Measurements from ENCODE around the gene SIGLEC12. TPM values are rescaled to one million over a fixed set of nuclear protein-coding genes. Genes with fewer than 3 reads are reported as not detected.

The SIGLEC12 gene
- total and polyA plus RNA-seq, 2 donors (not counting 3 experiments of a cell fraction or from before 2014, with no cell fraction given) = not detected

DNA sequence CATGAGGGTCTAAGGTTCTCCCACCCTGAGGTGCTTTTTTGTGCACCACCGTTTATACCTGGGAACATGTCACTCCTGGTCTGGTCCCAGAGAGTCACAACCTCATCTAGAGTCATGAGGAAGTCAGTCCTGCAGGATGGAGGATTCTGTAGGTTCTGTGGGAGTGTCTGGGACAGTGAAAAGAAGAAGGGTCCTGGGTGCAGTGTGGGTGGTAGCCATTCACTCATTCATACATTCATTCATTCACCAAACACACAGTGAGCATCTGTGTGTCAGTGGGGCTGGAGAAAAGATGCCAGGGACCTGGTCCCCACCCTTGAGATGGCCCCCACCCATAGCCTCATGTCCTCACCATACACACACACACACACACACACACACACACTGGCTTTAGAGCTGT is 32.0 kb downstream of the SIGLEC12 start:
- Histone ChIP-seq H3K4me3 (replicated peaks in 1 of 3; ENCODE audit: insufficient read depth in 1 of 3, low read depth in 1 of 3, low read length in 3 of 3) (no peak overlapping the region), H3K27ac (ENCODE audit: insufficient read depth, low read depth, low read length) (no peak overlapping the region), H3K36me3 (ENCODE audit: control insufficient read depth in 2 of 2, extremely low read depth in 1 of 2, insufficient read depth in 2 of 2, low read length in 2 of 2) (no peaks in the 10 kb centered on the region), H2AFZ (ENCODE audit: low read depth, low read length) (no peak overlapping the region), H3K4me1 (ENCODE audit: control insufficient read depth, extremely low read depth, insufficient read depth, low read length) (no peaks in the 10 kb centered on the region), H3K9me3 (replicated peaks; ENCODE audit: control insufficient read depth, insufficient read depth, low read length) (no peaks in the 10 kb centered on the region), H3K9me1 (replicated peaks; ENCODE audit: control insufficient read depth, extremely low read depth, insufficient read depth, low read length) (no peaks in the 10 kb centered on the region), H3K4me2 (ENCODE audit: insufficient read depth, low read length) (no peak overlapping the region), H3K9ac (replicated peaks; ENCODE audit: extremely low read depth, insufficient read depth, low read length) (no peak overlapping the region), H3K27me3 (ENCODE audit: control insufficient read depth in 2 of 2, insufficient read depth in 2 of 2, low read length in 2 of 2) (no peaks in the 10 kb centered on the region), H3K79me2 (ENCODE audit: control insufficient read depth, insufficient read depth, low read length) (no peaks in the 10 kb centered on the region), H4K20me1 (replicated peaks; ENCODE audit: control insufficient read depth, extremely low read depth, insufficient read depth, low read length) (no peaks in the 10 kb centered on the region)
- intact Hi-C loops (cut with micrococcal nuclease) (no loop called here), dilution Hi-C loops (cut with MboI; ENCODE audit: extremely low pct_ligation_motif_present, low sequenced_read_pairs) (no loop called here)
- FAIRE-seq = no peak
- no TSS peak for BruUV-seq (replicated peaks)
- CTCF ChIA-PET = interaction anchor here (10.3 kb wide), 1 partner anchor 188 kb away, joined by 414 read pairs; no protein-coding TSS in a partner anchor
- no peak for TF ChIP-seq EZH2 (IDR thresholded peaks at IDR 0.05; ENCODE audit: borderline replicate concordance, low read depth, low read length, severe bottlenecking)
- TF ChIP-seq MYC (IDR thresholded peaks at IDR 0.05; ENCODE audit: low read depth, low read length) = no peak
- TF ChIP-seq POLR2A (IDR thresholded peaks at IDR 0.05; ENCODE audit: low read depth, low read length) = no peak
- TF ChIP-seq POLR2AphosphoS5 (IDR thresholded peaks at IDR 0.05; ENCODE audit: insufficient read depth, low read depth, low read length) = no peak
- TF ChIP-seq JUN (IDR thresholded peaks at IDR 0.05; ENCODE audit: borderline replicate concordance, insufficient read depth, insufficient read length, low read depth) = no peak
- no peak for TF ChIP-seq FOS (IDR thresholded peaks at IDR 0.05; ENCODE audit: borderline replicate concordance, insufficient read depth, low read length)
- no peak for TF ChIP-seq CTCF (IDR thresholded peaks at IDR 0.05; ENCODE audit: extremely low read depth in 1 of 2, insufficient read depth in 1 of 2, low read depth in 1 of 2, low read length in 2 of 2)
- TF ChIP-seq MAX (IDR thresholded peaks at IDR 0.05; ENCODE audit: insufficient read depth, insufficient read length) = no peak
- no peak for TF ChIP-seq GATA2 (IDR thresholded peaks at IDR 0.05; ENCODE audit: insufficient read depth, insufficient read length, low read depth, low read length)
- POLR2A ChIA-PET = no interaction called here
- no peak for DNase-seq (ENCODE audit: low read depth, low spot score)
